B cell (primary cell): ENCODE data around the gene PDZD2.

Source experiments
- EZH2 ChIP-seq: IDR thresholded peaks from 2 replicates; pipeline ENCODE4 v1.6.1; 2012; ENCODE audit warnings: borderline replicate concordance, low read depth, mild to moderate bottlenecking, moderate library complexity, low read length; ENCODE audit not compliant: insufficient read depth, poor library complexity, severe bottlenecking
- TF ChIP-seq, protein P1 (sequence below): fragments of 200-600 bp; IDR thresholded peaks from one replicate; pipeline ENCODE4 v1.8.0; 2022; ENCODE audit warnings: antibody characterized with exemption, mild to moderate bottlenecking

DNA sequence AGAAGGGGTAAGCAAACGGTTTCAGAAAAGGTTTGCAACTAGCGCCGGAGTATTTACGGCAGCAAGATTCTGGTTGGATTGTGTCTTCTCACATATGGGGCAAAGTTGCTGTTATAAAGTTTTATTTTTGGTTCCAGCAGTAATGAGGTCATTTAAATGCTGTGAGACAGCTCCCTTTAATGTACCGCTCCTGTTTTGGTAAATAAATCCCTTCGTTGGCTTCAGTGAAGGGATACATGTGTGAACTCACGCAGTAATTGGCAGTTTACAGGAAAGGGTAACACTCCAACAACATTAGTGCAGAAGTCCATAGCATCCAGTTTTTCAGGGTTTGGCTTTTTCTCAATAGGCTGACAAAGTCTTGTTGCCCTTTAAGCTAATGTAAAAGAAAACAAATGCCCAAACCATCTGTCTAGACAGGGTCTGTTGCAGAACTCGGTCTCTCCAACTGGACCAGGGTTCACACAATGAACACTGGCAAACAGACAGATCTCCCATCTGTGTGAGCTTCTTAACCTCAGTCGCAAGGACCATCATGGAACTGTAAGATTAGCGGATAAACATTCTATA lies 351.2 kb downstream of the PDZD2 start:
- TF ChIP-seq, protein P1, sequence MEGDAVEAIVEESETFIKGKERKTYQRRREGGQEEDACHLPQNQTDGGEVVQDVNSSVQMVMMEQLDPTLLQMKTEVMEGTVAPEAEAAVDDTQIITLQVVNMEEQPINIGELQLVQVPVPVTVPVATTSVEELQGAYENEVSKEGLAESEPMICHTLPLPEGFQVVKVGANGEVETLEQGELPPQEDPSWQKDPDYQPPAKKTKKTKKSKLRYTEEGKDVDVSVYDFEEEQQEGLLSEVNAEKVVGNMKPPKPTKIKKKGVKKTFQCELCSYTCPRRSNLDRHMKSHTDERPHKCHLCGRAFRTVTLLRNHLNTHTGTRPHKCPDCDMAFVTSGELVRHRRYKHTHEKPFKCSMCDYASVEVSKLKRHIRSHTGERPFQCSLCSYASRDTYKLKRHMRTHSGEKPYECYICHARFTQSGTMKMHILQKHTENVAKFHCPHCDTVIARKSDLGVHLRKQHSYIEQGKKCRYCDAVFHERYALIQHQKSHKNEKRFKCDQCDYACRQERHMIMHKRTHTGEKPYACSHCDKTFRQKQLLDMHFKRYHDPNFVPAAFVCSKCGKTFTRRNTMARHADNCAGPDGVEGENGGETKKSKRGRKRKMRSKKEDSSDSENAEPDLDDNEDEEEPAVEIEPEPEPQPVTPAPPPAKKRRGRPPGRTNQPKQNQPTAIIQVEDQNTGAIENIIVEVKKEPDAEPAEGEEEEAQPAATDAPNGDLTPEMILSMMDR: no peak
- no peak for TF ChIP-seq EZH2
